Liver (tissue), 9 donors: ENCODE data around the gene TACC3. TPM values are rescaled to one million over a fixed set of nuclear protein-coding genes. Genes with fewer than 3 reads are reported as not detected.
A peak's percentile ranks its signal among the peaks of the same experiment; 100 is the strongest.

Experiments used
- DNase-seq: peaks from one replicate; pipeline ENCODE4 v3.0.0-alpha.2; 2017; ENCODE audit warnings: low spot score
- H3K27ac ChIP-seq, 2 donors: one replicate each; pipeline ENCODE4 v1.7.0; 2013; ENCODE audit warnings: inconsistent platforms in 2 of 2, low read length in 2 of 2, control low read depth in 1 of 2, low read depth in 1 of 2, mild to moderate bottlenecking in 1 of 2
- H3K27me3 ChIP-seq, 4 donors: one replicate each; pipeline versions ENCODE4 v1.6.1 to v1.7.0; 2013; ENCODE audit warnings: low read length in 3 of 4, inconsistent platforms in 1 of 4, mild to moderate bottlenecking in 1 of 4, moderate library complexity in 1 of 4; ENCODE audit not compliant: control insufficient read depth in 4 of 4, insufficient read depth in 4 of 4
- H3K36me3 ChIP-seq, 4 donors: one replicate each; pipeline versions ENCODE4 v1.6.1 to v1.7.0; 2013; ENCODE audit warnings: low read length in 3 of 4, mild to moderate bottlenecking in 3 of 4, low read depth in 1 of 4, moderate library complexity in 1 of 4; ENCODE audit not compliant: control insufficient read depth in 4 of 4, insufficient read depth in 3 of 4
- H3K4me1 ChIP-seq, 4 donors: one replicate each; pipeline versions ENCODE4 v1.6.1 to v1.7.0; 2013; ENCODE audit warnings: low read length in 3 of 4, mild to moderate bottlenecking in 3 of 4, moderate library complexity in 1 of 4; ENCODE audit not compliant: control insufficient read depth in 4 of 4, insufficient read depth in 4 of 4
- H3K4me3 ChIP-seq, 3 donors: one replicate each; pipeline versions ENCODE4 v1.6.1 to v1.7.0; 2013; ENCODE audit warnings: low read length in 3 of 3, control low read depth in 1 of 3, low read depth in 1 of 3, mild to moderate bottlenecking in 1 of 3
- H3K9ac ChIP-seq, 2 donors: one replicate each; pipeline ENCODE4 v1.7.0; 2013; ENCODE audit warnings: low read length in 2 of 2, mild to moderate bottlenecking in 2 of 2, moderate library complexity in 2 of 2, control low read depth in 1 of 2, low read depth in 1 of 2
- H3K9me3 ChIP-seq, 4 donors: one replicate each; pipeline versions ENCODE4 v1.6.1 to v1.7.0; 2013; ENCODE audit warnings: low read length in 3 of 4; ENCODE audit not compliant: control insufficient read depth in 4 of 4
- EGR1 ChIP-seq, 2 donors: IDR thresholded peaks; 2 replicates each; pipeline ENCODE4 v1.6.1; 2016 to 2018; ENCODE audit warnings: antibody characterized with exemption in 2 of 2, low read depth in 2 of 2
- FOXA1 ChIP-seq: IDR thresholded peaks from 2 replicates; pipeline ENCODE4 v1.6.1; 2016; ENCODE audit warnings: antibody characterized with exemption
- HNF4G ChIP-seq: IDR thresholded peaks from 2 replicates; pipeline ENCODE4 v1.6.1; 2016; ENCODE audit warnings: antibody characterized with exemption
- NR2F2 ChIP-seq: IDR thresholded peaks from 2 replicates; pipeline ENCODE4 v1.6.1; 2016; ENCODE audit warnings: antibody characterized with exemption
- RXRA ChIP-seq, 2 donors: IDR thresholded peaks; 2 replicates each; pipeline ENCODE4 v1.6.1; 2017 to 2018; ENCODE audit warnings: antibody characterized with exemption in 2 of 2, mild to moderate bottlenecking in 1 of 2
- TAF1 ChIP-seq: conservative IDR thresholded peaks from 2 replicates; pipeline ENCODE4 v1.6.1; 2016; ENCODE audit warnings: antibody characterized with exemption, mild to moderate bottlenecking
- YY1 ChIP-seq: IDR thresholded peaks from 2 replicates; pipeline ENCODE4 v1.6.1; 2016; ENCODE audit warnings: antibody characterized with exemption, mild to moderate bottlenecking
- ZBTB33 ChIP-seq: IDR thresholded peaks from 2 replicates; pipeline ENCODE4 v1.6.1; 2016; ENCODE audit warnings: antibody characterized with exemption
- WGBS: extraction: QIAGEN DNeasy Blood & Tissue Kit; methylation state at CpG from one replicate; pipeline ENCODE4 v1.1.7; 2013; 5-methylcytosine and 5-hydroxymethylcytosine counted together
- polyA plus RNA-seq, 2 donors: library from polyadenylated mRNA; stranded (reverse) in 1 of 2; unstranded in 1 of 2; fragments of 200-250 nt in 1 of 2; fragments of >200 nt in 1 of 2; fragmentation: Nextera tagmentation in 1 of 2; extraction: Ambion mirVana in 1 of 2; gene quantifications; one replicate each; pipeline versions ENCODE4 v1.2.1 to v1.2.3, GENCODE V29; 2013 to 2015
- total RNA-seq, 2 donors: library from RNA; depleted of rRNA; stranded (reverse); fragments of >200 nt; gene quantifications; one replicate each; pipeline ENCODE4 v1.2.3, GENCODE V29; 2014
- TF ChIP-seq, protein P1 (sequence below): IDR thresholded peaks from 2 replicates; pipeline ENCODE4 v1.6.1; 2016; ENCODE audit warnings: antibody characterized with exemption, mild to moderate bottlenecking
- TF ChIP-seq, protein P2 (sequence below): IDR thresholded peaks from 2 replicates; pipeline ENCODE4 v1.6.1; 2016; ENCODE audit warnings: antibody characterized with exemption
- donor health status: healthy.
- donor health status: healthy.
- donor health status: healthy.
- donor health status: healthy.
- donor health status: healthy.

TACC3 gene
- total and polyA plus RNA-seq, 4 donors = 1.4 to 38.9 (median 5.5) TPM

DNA sequence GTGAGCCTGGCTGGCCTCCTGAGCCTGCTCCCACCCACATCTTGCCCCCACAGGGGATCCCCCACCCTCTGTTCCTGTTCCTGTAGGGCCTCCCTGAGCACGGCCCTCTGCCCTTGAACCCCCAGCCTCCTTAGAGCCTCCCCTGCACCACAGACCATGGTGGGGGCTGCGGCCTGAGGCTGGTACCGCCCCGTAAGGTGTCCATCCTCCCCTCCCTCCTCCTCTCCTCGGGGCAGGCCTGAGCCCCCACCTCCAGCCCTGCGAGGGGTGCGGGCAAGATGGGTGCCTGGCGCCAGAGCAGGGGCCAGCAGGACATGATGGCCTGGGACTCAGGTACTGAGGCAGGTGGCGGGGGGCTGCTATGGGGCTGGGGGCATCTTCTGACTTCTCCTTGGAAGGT, 43.3 kb downstream of the TACC3 start (continued):
- TF ChIP-seq, protein P1, sequence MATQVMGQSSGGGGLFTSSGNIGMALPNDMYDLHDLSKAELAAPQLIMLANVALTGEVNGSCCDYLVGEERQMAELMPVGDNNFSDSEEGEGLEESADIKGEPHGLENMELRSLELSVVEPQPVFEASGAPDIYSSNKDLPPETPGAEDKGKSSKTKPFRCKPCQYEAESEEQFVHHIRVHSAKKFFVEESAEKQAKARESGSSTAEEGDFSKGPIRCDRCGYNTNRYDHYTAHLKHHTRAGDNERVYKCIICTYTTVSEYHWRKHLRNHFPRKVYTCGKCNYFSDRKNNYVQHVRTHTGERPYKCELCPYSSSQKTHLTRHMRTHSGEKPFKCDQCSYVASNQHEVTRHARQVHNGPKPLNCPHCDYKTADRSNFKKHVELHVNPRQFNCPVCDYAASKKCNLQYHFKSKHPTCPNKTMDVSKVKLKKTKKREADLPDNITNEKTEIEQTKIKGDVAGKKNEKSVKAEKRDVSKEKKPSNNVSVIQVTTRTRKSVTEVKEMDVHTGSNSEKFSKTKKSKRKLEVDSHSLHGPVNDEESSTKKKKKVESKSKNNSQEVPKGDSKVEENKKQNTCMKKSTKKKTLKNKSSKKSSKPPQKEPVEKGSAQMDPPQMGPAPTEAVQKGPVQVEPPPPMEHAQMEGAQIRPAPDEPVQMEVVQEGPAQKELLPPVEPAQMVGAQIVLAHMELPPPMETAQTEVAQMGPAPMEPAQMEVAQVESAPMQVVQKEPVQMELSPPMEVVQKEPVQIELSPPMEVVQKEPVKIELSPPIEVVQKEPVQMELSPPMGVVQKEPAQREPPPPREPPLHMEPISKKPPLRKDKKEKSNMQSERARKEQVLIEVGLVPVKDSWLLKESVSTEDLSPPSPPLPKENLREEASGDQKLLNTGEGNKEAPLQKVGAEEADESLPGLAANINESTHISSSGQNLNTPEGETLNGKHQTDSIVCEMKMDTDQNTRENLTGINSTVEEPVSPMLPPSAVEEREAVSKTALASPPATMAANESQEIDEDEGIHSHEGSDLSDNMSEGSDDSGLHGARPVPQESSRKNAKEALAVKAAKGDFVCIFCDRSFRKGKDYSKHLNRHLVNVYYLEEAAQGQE = no peak
- TF ChIP-seq ZBTB33 = no peak

- DNase-seq = no peak
- H3K27ac ChIP-seq = no peak overlapping the region
- TF ChIP-seq RXRA (IDR thresholded peaks at IDR 0.05) (no peak), YY1 (no peak), ZBTB33 (no peak), HNF4G (no peak), EGR1 (IDR thresholded peaks at IDR 0.05; ENCODE audit: low read depth in 2 of 2) (no peak), FOXA1 (no peak)
- TF ChIP-seq, protein P2, sequence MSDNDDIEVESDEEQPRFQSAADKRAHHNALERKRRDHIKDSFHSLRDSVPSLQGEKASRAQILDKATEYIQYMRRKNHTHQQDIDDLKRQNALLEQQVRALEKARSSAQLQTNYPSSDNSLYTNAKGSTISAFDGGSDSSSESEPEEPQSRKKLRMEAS = no peak
- H3K9ac ChIP-seq = no peak overlapping the region
- H3K4me1 ChIP-seq = peaks cover 0 to 12% (median 3%) of the 10 kb centered on the region in 4 donors
- H3K27me3 ChIP-seq = no peaks in the 10 kb centered on the region
- H3K9me3 ChIP-seq = no peaks in the 10 kb centered on the region
- no peaks in the 10 kb centered on the region for H3K36me3 ChIP-seq
- H3K4me3 ChIP-seq = no peak overlapping the region
- WGBS = 77% methylated on average over 10 of the region's 10 CpGs
Measured at GRCh38 chr4:1765409-1766072, 44.2 kb downstream of the TACC3 start.

GRCh38 chr4:1766106-1767060, 45.1 kb downstream of the TACC3 start:
- H3K4me1 ChIP-seq = peaks cover 0 to 12% (median 5%) of the 10 kb centered on the region in 4 donors
- H3K27me3 ChIP-seq = no peaks in the 10 kb centered on the region
- no peaks in the 10 kb centered on the region for H3K9me3 ChIP-seq
- H3K9ac ChIP-seq = no peak overlapping the region
- H3K36me3 ChIP-seq = no peaks in the 10 kb centered on the region
- TF ChIP-seq TAF1 = no peak
- TF ChIP-seq NR2F2 = peak; percentile 8
- H3K27ac ChIP-seq = no peak overlapping the region
- H3K4me3 ChIP-seq = peak overlapping the region in 1 of 3 donors; percentile 65
- 47% methylated on average over 41 of the region's 41 CpGs for WGBS
- DNase-seq = peak; percentile 61
